ENCODE results near the gene ZNF275. TPM values are rescaled to one million over a fixed set of nuclear protein-coding genes. Genes with fewer than 3 reads are reported as not detected.

Gene ZNF275
- total RNA-seq, 1 donor from 2014 or later: 7.5 TPM

DNA sequence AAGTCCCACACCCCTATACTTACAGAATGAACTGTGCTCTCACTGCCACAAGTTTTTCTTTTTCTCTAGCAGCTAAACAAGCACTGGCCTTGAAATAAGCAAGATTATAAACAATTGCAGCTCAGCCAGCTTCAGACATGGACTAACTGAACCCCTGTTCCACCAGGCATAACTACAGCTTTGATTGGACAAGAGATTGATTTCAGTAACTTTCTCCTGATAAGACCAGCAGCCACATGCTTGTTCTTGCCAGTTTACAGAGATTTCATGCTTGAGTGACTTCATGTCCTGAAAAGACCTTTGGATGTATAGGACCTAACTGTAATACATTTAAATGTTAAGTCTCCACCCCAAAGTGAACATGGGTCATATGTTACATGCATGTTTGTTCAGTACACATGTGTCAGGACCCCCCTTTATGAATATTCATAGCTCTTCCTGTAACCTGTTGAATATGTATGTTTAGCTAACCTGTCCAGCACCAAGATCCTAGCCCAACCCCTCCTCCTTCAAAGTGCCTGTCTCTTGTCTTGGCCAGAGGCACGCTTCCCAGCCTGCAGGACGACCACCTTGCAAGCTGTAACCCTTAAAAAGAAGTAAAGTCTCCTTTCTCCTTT is 27.9 kb downstream of the ZNF275 start:
- peaks cover 27% of the 10 kb centered on the region for H3K9me3 Mint-ChIP-seq
- H3K9ac ChIP-seq: no peak overlapping the region
- H3K36me3 Mint-ChIP-seq: peaks cover 2% of the 10 kb centered on the region
- no peak overlapping the region for H3K4me3 Mint-ChIP-seq
- no peaks in the 10 kb centered on the region for H3F3A ChIP-seq (ENCODE audit: low read depth)
- no peak overlapping the region for H3K4me3 ChIP-seq
- no peaks in the 10 kb centered on the region for H3K4me1 ChIP-seq
- H3K4me1 Mint-ChIP-seq: peaks cover 3% of the 10 kb centered on the region
- no peak for DNase-seq (ENCODE audit: low spot score)
- peaks cover 3% of the 10 kb centered on the region for H3K27me3 Mint-ChIP-seq (ENCODE audit: insufficient read depth, low read depth)
- TF ChIP-seq EZH2phosphoT487 (IDR thresholded peaks at IDR 0.05) (no peak), EZH2 (IDR thresholded peaks at IDR 0.05) (no peak)
- TF ChIP-seq, protein P1, sequence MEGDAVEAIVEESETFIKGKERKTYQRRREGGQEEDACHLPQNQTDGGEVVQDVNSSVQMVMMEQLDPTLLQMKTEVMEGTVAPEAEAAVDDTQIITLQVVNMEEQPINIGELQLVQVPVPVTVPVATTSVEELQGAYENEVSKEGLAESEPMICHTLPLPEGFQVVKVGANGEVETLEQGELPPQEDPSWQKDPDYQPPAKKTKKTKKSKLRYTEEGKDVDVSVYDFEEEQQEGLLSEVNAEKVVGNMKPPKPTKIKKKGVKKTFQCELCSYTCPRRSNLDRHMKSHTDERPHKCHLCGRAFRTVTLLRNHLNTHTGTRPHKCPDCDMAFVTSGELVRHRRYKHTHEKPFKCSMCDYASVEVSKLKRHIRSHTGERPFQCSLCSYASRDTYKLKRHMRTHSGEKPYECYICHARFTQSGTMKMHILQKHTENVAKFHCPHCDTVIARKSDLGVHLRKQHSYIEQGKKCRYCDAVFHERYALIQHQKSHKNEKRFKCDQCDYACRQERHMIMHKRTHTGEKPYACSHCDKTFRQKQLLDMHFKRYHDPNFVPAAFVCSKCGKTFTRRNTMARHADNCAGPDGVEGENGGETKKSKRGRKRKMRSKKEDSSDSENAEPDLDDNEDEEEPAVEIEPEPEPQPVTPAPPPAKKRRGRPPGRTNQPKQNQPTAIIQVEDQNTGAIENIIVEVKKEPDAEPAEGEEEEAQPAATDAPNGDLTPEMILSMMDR (IDR thresholded peaks at IDR 0.05): no peak
- H3K27ac ChIP-seq: no peak overlapping the region
- no peak overlapping the region for H3K27ac Mint-ChIP-seq
- no peaks in the 10 kb centered on the region for H4K20me1 ChIP-seq (ENCODE audit: low read depth)
- no peaks in the 10 kb centered on the region for H3K36me3 ChIP-seq
- H3K27me3 ChIP-seq: no peaks in the 10 kb centered on the region
- H3K4me2 ChIP-seq: no peak overlapping the region
- H3K79me2 ChIP-seq (ENCODE audit: low read depth): no peaks in the 10 kb centered on the region
- H3K9me3 ChIP-seq (ENCODE audit: low read depth): no peaks in the 10 kb centered on the region
- H2AFZ ChIP-seq (replicated peaks): no peak overlapping the region

GRCh38 chrX:153365670-153366069 is 31.7 kb downstream of the ZNF275 start:
- Mint-ChIP-seq H3K36me3 (no peaks in the 10 kb centered on the region), H3K27ac (no peak overlapping the region), H3K4me1 (peaks cover 3% of the 10 kb centered on the region), H3K9me3 (peaks cover 11% of the 10 kb centered on the region), H3K27me3 (ENCODE audit: insufficient read depth, low read depth) (peaks cover 3% of the 10 kb centered on the region), H3K4me3 (no peak overlapping the region)
- H3K27me3 ChIP-seq: no peaks in the 10 kb centered on the region
- no peaks in the 10 kb centered on the region for H3K4me1 ChIP-seq
- H3K9ac ChIP-seq: no peak overlapping the region
- no peak overlapping the region for H2AFZ ChIP-seq (replicated peaks)
- no peak overlapping the region for H3K4me2 ChIP-seq
- H3K27ac ChIP-seq: no peak overlapping the region
- H4K20me1 ChIP-seq (ENCODE audit: low read depth): no peaks in the 10 kb centered on the region
- no peaks in the 10 kb centered on the region for H3K9me3 ChIP-seq (ENCODE audit: low read depth)
- no peak for DNase-seq (ENCODE audit: low spot score)
- H3K79me2 ChIP-seq (ENCODE audit: low read depth): no peaks in the 10 kb centered on the region
- no peaks in the 10 kb centered on the region for H3F3A ChIP-seq (ENCODE audit: low read depth)
- no peak for TF ChIP-seq EZH2phosphoT487 (IDR thresholded peaks at IDR 0.05)
- TF ChIP-seq EZH2 (IDR thresholded peaks at IDR 0.05): no peak
- TF ChIP-seq, protein P1 (IDR thresholded peaks at IDR 0.05): no peak
- no peaks in the 10 kb centered on the region for H3K36me3 ChIP-seq
- H3K4me3 ChIP-seq: no peak overlapping the region

GRCh38 chrX:153366119-153366518 is 32.2 kb downstream of the ZNF275 start:
- H3K36me3 ChIP-seq: no peaks in the 10 kb centered on the region
- peaks cover 3% of the 10 kb centered on the region for H3K4me1 Mint-ChIP-seq

More at GRCh38 chrX:153366119-153366518, 32.2 kb downstream of the ZNF275 start:
- Histone ChIP-seq H3K27me3 (no peaks in the 10 kb centered on the region), H3K79me2 (ENCODE audit: low read depth) (no peaks in the 10 kb centered on the region), H4K20me1 (ENCODE audit: low read depth) (no peaks in the 10 kb centered on the region), H3K4me3 (no peak overlapping the region), H3K9ac (no peak overlapping the region), H3K9me3 (ENCODE audit: low read depth) (no peaks in the 10 kb centered on the region), H3F3A (ENCODE audit: low read depth) (no peaks in the 10 kb centered on the region), H2AFZ (replicated peaks) (no peak overlapping the region), H3K4me2 (no peak overlapping the region), H3K4me1 (no peaks in the 10 kb centered on the region), H3K27ac (no peak overlapping the region)
- TF ChIP-seq, protein P1 (IDR thresholded peaks at IDR 0.05): no peak
- TF ChIP-seq EZH2phosphoT487 (IDR thresholded peaks at IDR 0.05): no peak
- H3K9me3 Mint-ChIP-seq: peaks cover 9% of the 10 kb centered on the region
- H3K27me3 Mint-ChIP-seq (ENCODE audit: insufficient read depth, low read depth): peaks cover 3% of the 10 kb centered on the region
- no peak for DNase-seq (ENCODE audit: low spot score)
- no peak overlapping the region for H3K4me3 Mint-ChIP-seq
- H3K27ac Mint-ChIP-seq: no peak overlapping the region
- H3K36me3 Mint-ChIP-seq: no peaks in the 10 kb centered on the region
